CD4-positive, alpha-beta memory T cell (primary cell): ENCODE data around the gene GDF3. TPM values are rescaled to one million over a fixed set of nuclear protein-coding genes. Genes with fewer than 3 reads are reported as not detected.
A peak's percentile ranks its signal among the peaks of the same experiment; 100 is the strongest.
"Not testable (repeated sequence)": the region's sequence is repeated elsewhere in the genome, so short reads cannot be mapped to it uniquely, and the experiment has no call there.

Experiments
- CTCF ChIA-PET: fragments of 350-600 bp; sonication (Branson Sonifier 250); formaldehyde crosslinking; loops from one replicate; lab custom pipeline; 2021; ENCODE audit warnings: inconsistent platforms; ENCODE audit not compliant: partially characterized antibody; lab: Charles Lee
- POLR2A ChIA-PET: fragments of 350-600 bp; sonication (Branson Sonifier 250); formaldehyde crosslinking; loops from one replicate; lab custom pipeline; 2021; ENCODE audit not compliant: partially characterized antibody; lab: Charles Lee
- DNase-seq, 5 donors: peaks; one replicate each; pipeline versions ENCODE4 v3.0.0 to v3.0.0-alpha.2; 2020 to 2022; ENCODE audit warnings: mixed read lengths in 1 of 5
- H3K27ac ChIP-seq: one replicate; pipeline ENCODE4 v1.7.0; 2013; ENCODE audit warnings: low read depth, low read length
- H3K27me3 ChIP-seq: 2 replicates; pipeline ENCODE4 v1.7.0; 2013; ENCODE audit warnings: mild to moderate bottlenecking, low read length, moderate library complexity; ENCODE audit not compliant: insufficient read depth
- H3K36me3 ChIP-seq: 2 replicates; pipeline ENCODE4 v1.7.0; 2013; ENCODE audit warnings: mild to moderate bottlenecking, low read length, moderate library complexity; ENCODE audit not compliant: insufficient read depth
- H3K4me1 ChIP-seq: 2 replicates; pipeline ENCODE4 v1.7.0; 2013; ENCODE audit warnings: mild to moderate bottlenecking, low read length, moderate library complexity; ENCODE audit not compliant: insufficient read depth
- H3K4me3 ChIP-seq, 2 donors: one replicate each; pipeline ENCODE4 v1.7.0; 2013; ENCODE audit warnings: low read length in 2 of 2, mild to moderate bottlenecking in 1 of 2
- H3K9me3 ChIP-seq, 2 donors: one replicate each; pipeline ENCODE4 v1.7.0; 2013; ENCODE audit warnings: low read length in 2 of 2, control low read depth in 1 of 2; ENCODE audit not compliant: control insufficient read depth in 1 of 2
- H3K27ac Mint-ChIP-seq, 7 donors: one replicate each; pipeline ENCODE4 v1.8.0; 2020 to 2021; ENCODE audit warnings: mixed read lengths in 7 of 7, mild to moderate bottlenecking in 6 of 7, inconsistent platforms in 3 of 7, moderate library complexity in 3 of 7
- H3K27me3 Mint-ChIP-seq, 2 donors: one replicate each; pipeline ENCODE4 v1.8.0; 2020 to 2021; ENCODE audit warnings: mixed read lengths in 2 of 2
- H3K36me3 Mint-ChIP-seq, 2 donors: one replicate each; pipeline ENCODE4 v1.8.0; 2020 to 2021; ENCODE audit warnings: mixed read lengths in 2 of 2, inconsistent platforms in 1 of 2, mild to moderate bottlenecking in 1 of 2
- H3K4me1 Mint-ChIP-seq, 4 donors: one replicate each; pipeline ENCODE4 v1.8.0; 2020 to 2021; ENCODE audit warnings: mixed read lengths in 4 of 4, mild to moderate bottlenecking in 1 of 4
- H3K4me3 Mint-ChIP-seq, 8 donors: one replicate each; pipeline ENCODE4 v1.8.0; 2020 to 2021; ENCODE audit warnings: mixed read lengths in 8 of 8, mild to moderate bottlenecking in 7 of 8, moderate library complexity in 6 of 8, inconsistent platforms in 3 of 8
- H3K9me3 Mint-ChIP-seq, 8 donors: one replicate each; pipeline ENCODE4 v1.8.0; 2020 to 2021; ENCODE audit warnings: mixed read lengths in 8 of 8, mild to moderate bottlenecking in 5 of 8, inconsistent platforms in 3 of 8, moderate library complexity in 1 of 8
- intact Hi-C: fragments of 100-400 bp; cut with micrococcal nuclease; formaldehyde crosslinking; loops from one replicate; pipeline ENCODE4 v1.15.1; 2023
- polyA plus RNA-seq, 2 donors: library from polyadenylated mRNA; unstranded; fragments of 300-500 nt; fragmentation: Illumina TruSeq; gene quantifications; one replicate each; pipeline ENCODE4 v1.2.3, GENCODE V29; 2021
- total RNA-seq, 2 experiments: library from RNA; stranded (reverse); gene quantifications; one replicate each; pipeline ENCODE4 v1.2.3, GENCODE V29; 2021

The GDF3 gene
- total and polyA plus RNA-seq, 4 experiments from 2014 or later, result not detected

DNA sequence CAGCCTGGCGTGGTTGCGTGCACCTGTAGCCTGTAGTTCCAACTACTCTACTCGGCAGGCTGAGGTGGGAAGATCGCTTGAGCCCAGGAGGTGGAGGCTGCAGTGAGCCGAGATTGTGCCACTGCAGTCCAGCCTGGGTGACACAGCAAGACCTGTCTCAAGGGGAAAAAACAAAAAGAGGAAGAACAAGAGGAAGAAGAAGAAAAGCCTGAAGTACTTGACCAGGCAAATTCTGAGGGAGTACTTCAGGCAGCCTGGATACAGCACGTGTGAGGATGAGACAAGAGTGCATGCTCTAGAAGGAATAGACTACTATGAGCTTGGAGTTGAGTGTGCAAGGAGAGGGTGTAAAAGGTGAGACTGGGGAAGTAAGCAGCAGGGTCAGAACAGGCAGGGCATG lies 1.8 kb downstream of the GDF3 start:
- Histone ChIP-seq H3K4me1 (peaks cover 7% of the 10 kb centered on the region), H3K27me3 (no peaks in the 10 kb centered on the region), H3K9me3 (no peaks in the 10 kb centered on the region), H3K36me3 (no peaks in the 10 kb centered on the region), H3K27ac (no peak overlapping the region), H3K4me3 (no peak overlapping the region)
- Mint-ChIP-seq H3K4me3 (peak overlapping the region in 1 of 8 donors; percentile 1), H3K9me3 (no peaks in the 10 kb centered on the region), H3K27me3 (peaks cover 3 to 11% of the 10 kb centered on the region in 2 donors), H3K36me3 (no peaks in the 10 kb centered on the region), H3K27ac (no peak overlapping the region), H3K4me1 (peaks cover 4 to 15% (median 6%) of the 10 kb centered on the region in 4 donors)
- ChIA-PET POLR2A (no interaction called here), CTCF (no interaction called here)
- DNase-seq, result no peak
- intact Hi-C loops, result no loop called here

DNA sequence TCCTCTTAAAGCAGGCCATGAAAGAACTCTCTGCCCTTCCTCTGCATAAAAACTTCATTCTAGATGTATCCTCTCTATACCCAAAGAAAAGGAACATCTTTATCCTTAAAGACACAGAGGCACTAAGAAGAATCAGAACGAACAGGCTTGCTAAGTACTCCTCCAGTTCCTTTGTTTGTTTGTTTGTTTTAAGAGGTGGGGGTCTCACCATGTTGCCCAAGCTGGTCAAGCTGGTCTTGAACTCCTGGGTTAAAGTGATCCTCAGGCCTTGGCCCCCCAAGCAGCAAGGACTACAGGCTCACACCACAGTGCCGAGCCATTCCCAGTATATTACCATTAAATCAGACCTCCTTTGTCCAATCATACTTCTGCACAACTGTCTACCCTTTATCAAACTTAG lies 14.0 kb downstream of the GDF3 start:
- no peak overlapping the region for H3K4me3 Mint-ChIP-seq
- peaks cover 3 to 11% (median 5%) of the 10 kb centered on the region in 4 donors for H3K4me1 Mint-ChIP-seq
- CTCF ChIA-PET, result no interaction called here

GRCh38 chr12:7679251-7680045 lies 16.1 kb downstream of the GDF3 start:
- ChIA-PET CTCF (no interaction called here), POLR2A (no interaction called here)
- no peaks in the 10 kb centered on the region for H3K4me1 ChIP-seq
- H3K9me3 Mint-ChIP-seq, result no peaks in the 10 kb centered on the region
- no peaks in the 10 kb centered on the region for H3K36me3 ChIP-seq
- no peak overlapping the region for H3K27ac Mint-ChIP-seq
- H3K36me3 Mint-ChIP-seq, result no peaks in the 10 kb centered on the region
- peaks cover 3 to 11% (median 5%) of the 10 kb centered on the region in 4 donors for H3K4me1 Mint-ChIP-seq
- no peaks in the 10 kb centered on the region for H3K27me3 ChIP-seq
- DNase-seq, result no peak
- H3K4me3 ChIP-seq, result no peak overlapping the region
- no peak overlapping the region for H3K4me3 Mint-ChIP-seq
- no peaks in the 10 kb centered on the region for H3K9me3 ChIP-seq
- H3K27ac ChIP-seq, result no peak overlapping the region
- intact Hi-C loops, result no loop called here
- peaks cover 9 to 10% of the 10 kb centered on the region in 2 donors for H3K27me3 Mint-ChIP-seq

More for the DNA sequence above, 14.0 kb downstream of the GDF3 start:
- intact Hi-C loops, result no loop called here
- Histone ChIP-seq H3K4me1 (no peaks in the 10 kb centered on the region), H3K9me3 (no peaks in the 10 kb centered on the region), H3K36me3 (no peaks in the 10 kb centered on the region), H3K4me3 (no peak overlapping the region), H3K27ac (no peak overlapping the region), H3K27me3 (no peaks in the 10 kb centered on the region)
- Mint-ChIP-seq H3K27me3 (peaks cover 2 to 5% of the 10 kb centered on the region in 2 donors), H3K27ac (no peak overlapping the region), H3K9me3 (no peaks in the 10 kb centered on the region), H3K36me3 (no peaks in the 10 kb centered on the region)
- DNase-seq, result no peak
- POLR2A ChIA-PET, result no interaction called here

DNA sequence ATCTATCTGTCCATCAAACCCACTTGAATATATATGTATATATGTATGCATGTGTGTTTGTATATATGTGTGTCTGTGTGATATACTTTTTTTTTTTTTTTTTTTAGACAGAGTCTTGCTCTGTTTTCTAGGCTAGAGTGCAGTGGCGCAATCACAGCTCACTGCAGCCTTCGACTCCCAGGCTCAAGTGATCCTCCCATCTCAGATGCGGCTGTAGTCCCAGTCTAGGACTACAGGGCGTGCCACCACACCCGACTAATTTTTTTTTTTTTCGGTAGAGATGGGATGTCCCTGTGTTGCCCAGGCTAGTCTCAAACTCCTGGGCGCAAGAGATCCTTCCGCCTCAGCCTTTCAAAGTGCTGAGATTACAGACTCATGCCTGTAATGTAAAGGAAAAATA lies 16.8 kb downstream of the GDF3 start:
- H3K36me3 ChIP-seq, result no peaks in the 10 kb centered on the region
- H3K4me3 ChIP-seq, result no peak overlapping the region
- H3K9me3 ChIP-seq, result no peaks in the 10 kb centered on the region
- H3K27me3 ChIP-seq, result no peaks in the 10 kb centered on the region
- Mint-ChIP-seq H3K4me1 (peaks cover 3 to 11% (median 5%) of the 10 kb centered on the region in 4 donors), H3K4me3 (no peak overlapping the region), H3K9me3 (no peaks in the 10 kb centered on the region), H3K36me3 (no peaks in the 10 kb centered on the region), H3K27ac (no peak overlapping the region), H3K27me3 (peaks cover 9 to 10% of the 10 kb centered on the region in 2 donors)
- H3K4me1 ChIP-seq, result no peaks in the 10 kb centered on the region
- no peak for DNase-seq
- ChIA-PET CTCF (no interaction called here), POLR2A (no interaction called here)
- intact Hi-C loops, result no loop called here
- no peak overlapping the region for H3K27ac ChIP-seq

DNA sequence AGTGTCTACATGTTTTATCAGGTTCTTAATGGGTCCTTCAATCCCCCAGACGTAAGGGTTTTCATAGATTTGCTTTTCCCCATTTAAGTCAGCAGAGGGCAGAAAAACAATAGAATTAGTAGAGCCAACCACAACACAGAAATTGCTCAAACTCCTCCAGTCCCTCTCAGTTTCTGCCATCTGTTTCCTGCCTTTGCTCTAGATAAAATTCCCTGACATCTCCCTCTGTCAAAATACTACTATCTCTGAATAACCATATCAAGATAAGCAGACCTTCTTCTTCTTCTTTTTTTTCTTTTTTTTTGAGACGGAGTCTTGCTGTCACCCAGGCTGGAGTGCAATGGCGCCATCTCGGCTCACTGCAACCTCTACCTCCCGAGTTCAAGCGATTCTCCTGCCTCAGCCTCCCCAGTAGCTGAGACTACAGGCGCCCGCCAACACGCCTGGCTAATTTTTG lies 18.1 kb downstream of the GDF3 start:
- intact Hi-C loops, result loop anchor here (1.0 kb wide), 1 partner anchor 130 kb away; no protein-coding TSS in a partner anchor
- H3K9me3 Mint-ChIP-seq, H3K36me3 Mint-ChIP-seq, H3K27me3 ChIP-seq, H3K27ac ChIP-seq, H3K9me3 ChIP-seq, H3K36me3 ChIP-seq, POLR2A ChIA-PET, H3K27me3 Mint-ChIP-seq, H3K4me1 ChIP-seq, H3K4me3 ChIP-seq: not testable (repeated sequence)
- H3K27ac Mint-ChIP-seq, result peak overlapping the region in 1 of 7 donors; percentile 15
- H3K4me1 Mint-ChIP-seq, result peaks cover 3 to 11% (median 5%) of the 10 kb centered on the region in 4 donors
- H3K4me3 Mint-ChIP-seq, result peak overlapping the region in 7 of 8 donors; percentile 25 to 77 (median 57)
- peak in 4 of 5 donors; percentile 12 to 17 (median 14) for DNase-seq
- CTCF ChIA-PET, result interaction anchor here (1.2 to 1.8 kb wide), 2 partner anchors 128 to 401 kb away, joined by 4 to 5 read pairs; no protein-coding TSS in a partner anchor

DNA sequence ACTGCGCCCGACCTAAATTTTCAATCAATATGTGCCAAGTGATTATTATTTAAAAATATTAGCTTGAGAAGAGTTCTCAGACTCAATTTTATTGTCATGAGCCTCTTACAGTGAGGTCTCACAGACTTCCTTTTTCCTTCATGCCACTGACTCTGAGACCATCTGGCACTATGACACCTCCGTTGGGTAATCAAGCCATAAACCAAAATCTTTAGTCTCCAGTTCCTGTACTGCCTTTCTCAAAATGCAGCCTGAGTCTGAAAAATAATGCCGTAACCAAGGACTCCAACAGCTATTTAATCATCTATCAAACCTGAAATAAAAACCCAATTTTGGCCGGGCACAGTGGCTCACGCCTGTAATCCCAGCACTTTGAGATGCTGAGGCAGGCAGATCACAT lies 20.1 kb downstream of the GDF3 start:
- H3K27ac ChIP-seq, H3K9me3 Mint-ChIP-seq, H3K27me3 ChIP-seq, H3K36me3 Mint-ChIP-seq, DNase-seq, POLR2A ChIA-PET, H3K27me3 Mint-ChIP-seq, intact Hi-C loops, H3K4me3 Mint-ChIP-seq, H3K27ac Mint-ChIP-seq, H3K36me3 ChIP-seq, H3K4me1 ChIP-seq, H3K9me3 ChIP-seq, H3K4me3 ChIP-seq: not testable (repeated sequence)
- CTCF ChIA-PET, result interaction anchor here (1.8 to 1.9 kb wide), 2 partner anchors 132 to 403 kb away, joined by 5 to 9 read pairs; no protein-coding TSS in a partner anchor
- peaks cover 3 to 11% (median 5%) of the 10 kb centered on the region in 4 donors for H3K4me1 Mint-ChIP-seq

DNA sequence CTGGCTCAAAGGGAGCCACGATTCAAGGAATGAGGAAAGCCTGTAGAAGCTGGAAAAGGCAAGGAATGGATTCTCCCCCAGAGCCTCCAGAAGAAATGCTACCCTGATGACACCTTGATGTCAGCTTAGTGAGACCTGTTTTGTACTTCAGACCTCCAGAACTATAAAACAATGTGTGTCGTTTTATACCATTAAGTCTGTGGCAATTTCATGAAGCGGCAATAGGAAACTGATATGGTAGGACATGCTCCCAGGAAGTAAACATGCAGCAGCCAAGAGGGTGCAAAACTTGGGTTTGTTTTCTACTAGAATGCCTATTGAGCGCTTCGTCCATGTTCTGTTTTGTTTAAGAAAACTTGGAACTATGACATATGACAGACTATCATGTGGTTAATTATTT lies 27.4 kb downstream of the GDF3 start:
- H3K27me3 ChIP-seq, result no peaks in the 10 kb centered on the region
- no peak for DNase-seq
- H3K36me3 Mint-ChIP-seq, result no peaks in the 10 kb centered on the region
- H3K4me3 Mint-ChIP-seq, result no peak overlapping the region
- ChIA-PET POLR2A (no interaction called here), CTCF (interaction anchor here (1.2 kb wide), 1 partner anchor 21 kb away, joined by 4 read pairs; no protein-coding TSS in a partner anchor)
- H3K27me3 Mint-ChIP-seq, result no peaks in the 10 kb centered on the region
- peaks cover 0 to 1% (median 0%) of the 10 kb centered on the region in 4 donors for H3K4me1 Mint-ChIP-seq
- H3K27ac ChIP-seq, result no peak overlapping the region
- H3K27ac Mint-ChIP-seq, result no peak overlapping the region
- H3K4me3 ChIP-seq, result no peak overlapping the region
- H3K9me3 Mint-ChIP-seq, result peaks cover 0 to 2% (median 0%) of the 10 kb centered on the region in 8 donors
- intact Hi-C loops, result no loop called here
- no peaks in the 10 kb centered on the region for H3K4me1 ChIP-seq
- no peaks in the 10 kb centered on the region for H3K36me3 ChIP-seq
- H3K9me3 ChIP-seq, result no peaks in the 10 kb centered on the region
